OCI-LY3 (cell line): Measurements from ENCODE around the gene PRKCD.

Experiments
- H2AFZ ChIP-seq: fragments of 200-600, 300-600 bp; shearing (Covaris generic); 2 replicates; pipeline ENCODE4 v1.6.0; 2014; ENCODE audit warnings: antibody characterized with exemption, low read depth, low read length
- H3K27ac ChIP-seq: fragments of 200-600, 300-600 bp; sonication (generic); 2 replicates; pipeline ENCODE4 v1.5.1; 2014; ENCODE audit warnings: mild to moderate bottlenecking, low read length, moderate library complexity, mixed read lengths
- H3K27me3 ChIP-seq: fragments of 200-600, 300-600 bp; sonication (generic); 2 replicates; pipeline ENCODE4 v1.6.1; 2014; ENCODE audit warnings: low read depth, low read length, mixed read lengths
- H3K36me3 ChIP-seq: fragments of 200-600, 300-600 bp; sonication (generic); replicated peaks from 2 replicates; pipeline ENCODE3; 2014; ENCODE audit warnings: low read depth, low read length, mixed read lengths
- H3K4me1 ChIP-seq: fragments of 300-600, 200-600 bp; sonication (generic); 2 replicates; pipeline ENCODE4 v1.6.1; 2014; ENCODE audit warnings: low read length, mixed read lengths
- H3K4me2 ChIP-seq: fragments of 200-600, 300-600 bp; sonication (generic); 2 replicates; pipeline ENCODE4 v1.6.1; 2014; ENCODE audit warnings: low read length, mixed read lengths
- H3K4me3 ChIP-seq: fragments of 300-600, 200-600 bp; sonication (generic); 2 replicates; pipeline ENCODE4 v1.5.1; 2014; ENCODE audit warnings: antibody characterized with exemption, mild to moderate bottlenecking, low read length, moderate library complexity
- H3K79me2 ChIP-seq: fragments of 300-600, 200-600 bp; shearing (Covaris generic); 2 replicates; pipeline ENCODE4 v1.6.1; 2014; ENCODE audit warnings: mild to moderate bottlenecking, low read length, mixed read lengths
- H3K9ac ChIP-seq: fragments of 300-600, 200-600 bp; shearing (Covaris generic); 2 replicates; pipeline ENCODE4 v1.6.0; 2014; ENCODE audit warnings: mild to moderate bottlenecking, low read length, moderate library complexity
- H3K9me3 ChIP-seq: fragments of 200-600, 300-600 bp; shearing (Covaris generic); 2 replicates; pipeline ENCODE4 v1.6.1; 2014; ENCODE audit warnings: low read length, mixed read lengths; ENCODE audit not compliant: insufficient read depth
- H4K20me1 ChIP-seq: fragments of 200-600, 300-600 bp; sonication (generic); 2 replicates; pipeline ENCODE4 v1.6.1; 2016; ENCODE audit warnings: low read length, mixed read lengths; ENCODE audit not compliant: insufficient read depth
- EZH2phosphoT487 ChIP-seq: fragments of 200-600 bp; shearing (Covaris generic); IDR thresholded peaks from 2 replicates; pipeline ENCODE4 v1.6.1; 2018; ENCODE audit warnings: antibody characterized with exemption, mixed run types, low read depth
- TF ChIP-seq, protein P1 (sequence below): fragments of 200-600, 300-600 bp; sonication (generic); IDR thresholded peaks from 2 replicates; pipeline ENCODE4 v1.5.1; 2014; ENCODE audit warnings: antibody characterized with exemption, low read length, low read depth

PRKCD gene

DNA sequence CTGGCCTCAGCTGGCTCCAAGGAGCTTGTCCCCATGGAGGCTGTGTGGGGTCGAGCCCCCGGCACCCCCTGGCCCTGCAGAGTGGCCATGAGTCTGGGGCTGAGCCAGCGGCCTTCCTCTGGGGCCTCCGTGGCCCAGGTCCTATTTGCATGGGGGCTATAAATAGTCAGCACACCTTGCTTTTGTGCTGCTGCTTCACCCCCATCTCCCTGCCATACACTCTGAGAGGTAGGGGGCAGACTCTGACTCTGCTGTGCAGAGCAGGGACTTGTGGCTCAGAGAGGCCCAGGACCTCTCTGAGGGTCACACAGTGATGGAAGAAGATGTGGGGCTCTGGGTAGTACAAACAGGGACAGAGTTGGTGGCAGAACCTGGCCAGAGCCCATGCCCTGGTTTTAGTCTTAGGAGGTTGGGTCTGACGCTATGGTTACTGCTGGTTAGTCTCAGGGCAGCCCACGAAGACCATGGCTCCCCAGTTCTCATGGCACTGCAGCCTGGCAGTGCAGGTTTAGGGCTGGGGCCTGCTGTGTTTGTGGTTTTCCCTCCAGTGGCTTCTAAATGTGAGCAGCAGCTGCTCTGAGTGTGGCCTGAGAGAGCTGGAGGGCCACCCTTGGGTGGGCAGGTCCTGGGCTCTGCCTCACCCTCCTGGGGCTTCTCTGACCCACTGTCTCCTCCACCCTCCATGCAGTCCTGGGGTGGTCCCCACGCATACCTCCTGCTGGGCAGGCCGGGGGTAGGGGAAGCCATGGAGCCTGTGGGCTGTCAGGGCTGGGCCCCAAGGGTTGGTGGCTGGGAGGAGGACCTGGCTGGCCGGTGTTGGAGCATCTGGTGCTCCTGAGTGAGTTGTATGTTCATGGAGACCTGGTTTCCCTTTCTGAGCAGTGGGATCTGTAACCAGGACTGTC, 13.6 kb downstream of the PRKCD start:
- no peak overlapping the region for H3K27ac ChIP-seq

DNA sequence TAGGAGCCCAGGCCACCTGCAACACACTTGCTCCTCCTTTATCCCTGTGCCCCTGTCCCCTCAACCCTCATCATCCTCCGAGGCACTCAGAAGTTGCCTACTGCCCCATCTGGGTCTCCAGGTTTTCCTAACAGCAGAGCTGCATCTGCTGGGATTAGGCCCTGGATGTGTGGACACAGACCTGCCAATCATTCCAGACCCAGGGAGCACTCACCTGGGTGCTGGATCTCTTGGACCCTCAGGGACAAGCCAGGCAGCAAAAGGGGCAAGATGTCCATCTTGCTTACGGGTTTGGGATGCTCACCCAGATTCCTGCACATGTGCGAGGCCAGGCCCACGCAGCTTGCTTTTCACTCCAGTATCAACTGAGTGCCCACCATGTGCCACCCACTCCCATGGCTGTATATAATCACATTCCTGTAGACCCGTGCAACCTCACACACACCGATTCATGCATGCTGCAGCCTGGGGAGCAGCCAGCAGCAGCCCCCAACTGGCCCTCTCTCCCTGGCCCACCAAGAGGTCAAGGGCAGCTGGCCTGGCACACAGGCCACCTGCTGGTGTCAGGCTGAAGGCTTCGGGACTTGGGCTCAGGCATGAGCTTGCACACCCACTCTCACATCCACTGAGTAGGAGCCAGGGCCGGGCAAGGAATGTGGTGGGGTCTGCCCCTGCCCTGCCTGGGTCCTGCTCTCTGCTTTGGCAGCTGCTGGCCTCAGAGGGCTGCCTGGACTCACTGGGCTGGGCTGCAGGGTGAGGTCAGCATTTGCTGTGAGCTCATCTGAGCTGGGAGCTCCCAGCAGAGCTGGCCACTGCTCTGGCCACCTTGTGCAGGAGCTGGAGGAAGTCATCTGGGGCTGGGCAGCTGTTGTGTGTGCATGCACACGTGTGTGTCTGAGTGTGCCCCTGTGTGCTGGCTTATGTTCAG, 14.9 kb downstream of the PRKCD start:
- Histone ChIP-seq H3K4me1 (peaks cover 37% of the 10 kb centered on the region), H3K4me3 (no peak overlapping the region), H3K27me3 (no peaks in the 10 kb centered on the region), H4K20me1 (peaks cover 74% of the 10 kb centered on the region), H3K79me2 (peaks cover 33% of the 10 kb centered on the region), H3K36me3 (peaks cover 53% of the 10 kb centered on the region), H3K4me2 (no peak overlapping the region), H2AFZ (no peak overlapping the region), H3K9ac (no peak overlapping the region), H3K9me3 (no peaks in the 10 kb centered on the region), H3K27ac (no peak overlapping the region)
- TF ChIP-seq, protein P1, sequence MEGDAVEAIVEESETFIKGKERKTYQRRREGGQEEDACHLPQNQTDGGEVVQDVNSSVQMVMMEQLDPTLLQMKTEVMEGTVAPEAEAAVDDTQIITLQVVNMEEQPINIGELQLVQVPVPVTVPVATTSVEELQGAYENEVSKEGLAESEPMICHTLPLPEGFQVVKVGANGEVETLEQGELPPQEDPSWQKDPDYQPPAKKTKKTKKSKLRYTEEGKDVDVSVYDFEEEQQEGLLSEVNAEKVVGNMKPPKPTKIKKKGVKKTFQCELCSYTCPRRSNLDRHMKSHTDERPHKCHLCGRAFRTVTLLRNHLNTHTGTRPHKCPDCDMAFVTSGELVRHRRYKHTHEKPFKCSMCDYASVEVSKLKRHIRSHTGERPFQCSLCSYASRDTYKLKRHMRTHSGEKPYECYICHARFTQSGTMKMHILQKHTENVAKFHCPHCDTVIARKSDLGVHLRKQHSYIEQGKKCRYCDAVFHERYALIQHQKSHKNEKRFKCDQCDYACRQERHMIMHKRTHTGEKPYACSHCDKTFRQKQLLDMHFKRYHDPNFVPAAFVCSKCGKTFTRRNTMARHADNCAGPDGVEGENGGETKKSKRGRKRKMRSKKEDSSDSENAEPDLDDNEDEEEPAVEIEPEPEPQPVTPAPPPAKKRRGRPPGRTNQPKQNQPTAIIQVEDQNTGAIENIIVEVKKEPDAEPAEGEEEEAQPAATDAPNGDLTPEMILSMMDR, result no peak
- no peak for TF ChIP-seq EZH2phosphoT487

More for the DNA sequence above, 13.6 kb downstream of the PRKCD start:
- peaks cover 45% of the 10 kb centered on the region for H3K79me2 ChIP-seq
- H3K36me3 ChIP-seq, result peaks cover 54% of the 10 kb centered on the region
- H3K4me2 ChIP-seq, result no peak overlapping the region
- H4K20me1 ChIP-seq, result peaks cover 87% of the 10 kb centered on the region
- no peak overlapping the region for H3K4me3 ChIP-seq
- no peaks in the 10 kb centered on the region for H3K9me3 ChIP-seq
- H3K27me3 ChIP-seq, result no peaks in the 10 kb centered on the region
- H3K9ac ChIP-seq, result no peak overlapping the region
- TF ChIP-seq, protein P1, result no peak
- H3K4me1 ChIP-seq, result peaks cover 37% of the 10 kb centered on the region
- H2AFZ ChIP-seq, result no peak overlapping the region

DNA sequence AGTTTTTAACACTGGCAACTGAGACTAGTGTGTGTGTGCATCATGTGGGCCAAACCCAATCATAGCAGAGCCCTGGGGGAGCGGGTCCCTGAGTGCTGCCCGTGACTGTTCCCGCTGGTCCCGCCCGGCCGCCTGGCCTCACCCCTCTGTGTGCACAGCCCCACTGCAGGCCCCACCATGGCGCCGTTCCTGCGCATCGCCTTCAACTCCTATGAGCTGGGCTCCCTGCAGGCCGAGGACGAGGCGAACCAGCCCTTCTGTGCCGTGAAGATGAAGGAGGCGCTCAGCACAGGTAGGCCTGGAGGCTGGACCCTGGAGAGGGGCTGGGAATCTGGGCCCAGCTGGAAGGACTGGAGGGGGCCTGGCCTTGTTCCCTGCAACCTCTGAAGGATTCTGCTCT, 17.2 kb downstream of the PRKCD start:
- Histone ChIP-seq H3K9ac (no peak overlapping the region), H3K4me1 (peaks cover 28% of the 10 kb centered on the region), H3K27ac (no peak overlapping the region), H3K79me2 (peaks cover 10% of the 10 kb centered on the region; the same call in 1 of the 2 replicates), H3K9me3 (no peaks in the 10 kb centered on the region), H4K20me1 (peaks cover 60% of the 10 kb centered on the region), H3K4me3 (no peak overlapping the region), H2AFZ (no peak overlapping the region), H3K36me3 (peaks cover 66% of the 10 kb centered on the region), H3K27me3 (no peaks in the 10 kb centered on the region), H3K4me2 (no peak overlapping the region)
- TF ChIP-seq, protein P1, result no peak
- no peak for TF ChIP-seq EZH2phosphoT487

DNA sequence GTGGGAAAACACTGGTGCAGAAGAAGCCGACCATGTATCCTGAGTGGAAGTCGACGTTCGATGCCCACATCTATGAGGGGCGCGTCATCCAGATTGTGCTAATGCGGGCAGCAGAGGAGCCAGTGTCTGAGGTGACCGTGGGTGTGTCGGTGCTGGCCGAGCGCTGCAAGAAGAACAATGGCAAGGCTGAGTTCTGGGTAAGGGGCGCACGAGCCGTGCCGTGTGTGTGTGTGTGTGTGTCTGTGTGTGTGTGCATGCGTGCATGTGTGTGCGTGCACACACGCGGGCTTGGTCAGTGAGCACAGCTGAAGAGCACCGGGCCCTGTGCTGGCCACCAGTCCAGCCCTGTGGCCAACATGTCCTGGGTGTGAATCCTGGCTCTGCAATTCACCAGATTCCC, 18.6 kb downstream of the PRKCD start:
- no peak overlapping the region for H3K9ac ChIP-seq
- no peaks in the 10 kb centered on the region for H3K27me3 ChIP-seq
- peak overlapping the region; percentile 83; the same call in 1 of the 2 replicates for H3K4me2 ChIP-seq
- TF ChIP-seq, protein P1, result no peak
- no peak for TF ChIP-seq EZH2phosphoT487
- 0 out of 2 replicates have a peak, but pooled peaks cover under 1% of the 10 kb centered on the region for H3K79me2 ChIP-seq
- peak overlapping the region; percentile 70; the same call in 1 of the 2 replicates for H3K27ac ChIP-seq
- H3K9me3 ChIP-seq, result no peaks in the 10 kb centered on the region
- peaks cover 60% of the 10 kb centered on the region for H3K36me3 ChIP-seq
- H4K20me1 ChIP-seq, result peaks cover 47% of the 10 kb centered on the region
- peaks cover 28% of the 10 kb centered on the region for H3K4me1 ChIP-seq
- H2AFZ ChIP-seq, result no peak overlapping the region
- no peak overlapping the region for H3K4me3 ChIP-seq
